GM18502 (cell line): ENCODE data around the gene DCUN1D2.

Experiments used
- ATAC-seq: cut with Tn5 transposase; IDR thresholded peaks from one replicate; pipeline ENCODE4 v1.9.1; 2021; ENCODE audit warnings: mild to moderate bottlenecking; ENCODE audit not compliant: unreplicated experiment, poor library complexity

The DCUN1D2 gene

DNA sequence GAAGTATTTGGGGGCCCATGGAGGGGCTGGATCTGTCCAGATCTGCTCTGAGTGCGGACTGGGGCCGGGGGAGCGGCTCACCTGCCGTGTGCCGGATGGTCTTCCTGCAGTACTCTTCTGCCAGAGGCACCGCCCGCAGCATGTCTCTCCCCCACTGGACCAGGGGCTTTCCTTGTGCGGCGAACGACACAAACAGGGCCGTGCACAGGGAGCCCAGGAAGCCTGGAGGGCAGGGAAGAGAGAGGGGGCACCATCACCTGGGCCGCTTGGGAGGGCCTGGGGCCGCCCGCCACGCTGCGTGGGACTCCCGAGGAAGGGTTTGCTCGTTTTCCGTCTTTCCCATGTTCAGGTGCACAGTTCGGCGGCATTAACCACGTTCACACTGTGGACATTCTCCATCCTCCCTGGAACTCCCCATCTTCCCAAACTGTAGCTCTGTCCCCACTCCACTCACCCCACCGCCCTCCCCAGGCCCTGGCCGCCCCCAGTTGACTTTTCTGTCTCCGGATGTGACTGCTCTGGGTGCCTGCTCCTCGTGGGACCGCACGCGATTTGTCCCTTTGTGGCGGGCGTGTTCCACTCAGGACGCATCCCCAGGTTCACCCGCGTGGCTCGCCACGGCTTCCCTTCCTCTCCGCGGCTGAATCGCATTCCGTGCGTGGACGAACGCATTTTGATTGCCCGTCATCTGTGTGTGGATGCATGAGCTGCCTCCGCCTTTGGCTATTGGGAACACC, 61.5 kb downstream of the DCUN1D2 start:
- ATAC-seq: no peak

DNA sequence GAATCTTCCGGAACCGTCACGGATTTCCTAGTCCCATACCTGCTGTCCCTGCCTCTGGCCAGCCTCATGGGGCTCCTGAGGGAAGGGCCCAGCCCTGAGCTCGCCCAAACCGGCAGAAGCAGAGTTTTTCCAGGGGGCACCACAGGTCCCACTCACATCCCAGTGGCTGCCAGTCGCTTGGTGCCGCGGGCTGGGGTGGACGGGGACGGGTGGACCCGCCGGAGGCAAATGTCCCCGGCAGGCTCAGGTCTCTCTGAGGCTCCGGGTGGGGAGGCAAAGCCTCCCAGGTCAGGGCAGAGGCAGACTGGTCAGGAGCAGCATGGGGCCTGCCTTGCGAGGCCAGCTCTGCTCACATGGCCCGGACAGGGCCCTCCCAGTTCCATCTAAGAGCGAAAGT, 62.0 kb downstream of the DCUN1D2 start:
- ATAC-seq: no peak

DNA sequence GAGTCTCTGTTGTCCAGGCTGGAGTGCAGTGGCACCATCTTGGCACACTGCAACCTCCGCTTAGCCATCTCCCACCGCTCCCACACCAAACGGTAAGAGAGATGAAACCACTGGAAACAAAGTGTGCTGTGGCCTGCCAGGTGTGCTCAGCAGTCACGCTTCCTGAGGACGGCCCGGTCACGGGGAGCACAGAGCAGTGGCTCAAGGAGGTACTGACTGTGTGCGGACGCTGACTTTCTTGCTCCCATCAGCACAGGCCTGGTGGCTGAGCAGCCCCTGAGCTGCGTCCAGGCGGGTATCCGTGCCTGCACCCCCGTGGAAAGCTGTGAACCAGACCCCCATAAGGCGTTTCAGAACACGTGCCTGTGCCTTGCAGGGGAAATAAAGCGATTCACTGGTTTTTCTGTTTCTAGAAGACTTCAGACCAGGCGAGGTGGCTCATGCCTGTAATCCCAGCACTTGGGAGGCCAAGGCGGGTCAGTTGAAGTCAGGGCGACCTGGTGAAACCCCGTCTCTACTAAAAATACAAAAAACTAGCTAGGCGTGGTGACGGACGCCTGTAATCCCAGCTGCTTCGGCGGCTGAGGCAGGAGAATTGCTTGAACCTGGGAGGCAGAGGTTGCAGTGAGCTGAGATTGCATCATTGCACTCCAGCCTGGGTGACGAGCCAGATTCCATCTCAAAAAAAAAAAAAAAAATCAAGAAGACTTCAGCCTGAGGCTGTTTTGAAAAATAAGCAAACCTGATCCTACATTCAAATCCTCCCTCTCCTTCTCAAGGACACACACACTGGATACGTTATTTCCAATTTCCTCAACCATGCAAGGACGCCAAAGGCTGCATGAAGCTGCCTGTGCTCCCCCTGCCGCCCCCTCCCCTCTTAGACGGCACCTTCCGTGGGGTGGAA, 62.7 kb downstream of the DCUN1D2 start:
- no peak for ATAC-seq

DNA sequence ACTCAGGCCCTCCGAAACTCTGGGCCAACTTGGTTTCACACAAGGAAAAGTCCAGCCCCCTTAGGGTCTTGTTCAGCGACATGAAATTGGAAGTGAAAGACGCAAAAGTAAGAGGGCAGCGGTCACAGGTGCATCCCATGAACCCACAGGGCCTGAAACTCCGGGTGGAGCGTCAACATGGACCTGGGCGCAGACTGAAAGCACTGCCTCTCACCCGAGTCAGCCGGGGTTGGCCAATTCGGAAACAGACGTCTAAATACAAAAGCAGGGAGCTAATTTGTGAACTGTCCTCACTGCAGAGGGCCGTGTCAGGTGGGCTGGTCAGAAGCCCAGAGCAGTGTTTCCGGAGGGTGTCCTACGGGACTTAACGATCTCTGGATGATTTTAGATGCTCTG, 63.9 kb downstream of the DCUN1D2 start:
- ATAC-seq: no peak

DNA sequence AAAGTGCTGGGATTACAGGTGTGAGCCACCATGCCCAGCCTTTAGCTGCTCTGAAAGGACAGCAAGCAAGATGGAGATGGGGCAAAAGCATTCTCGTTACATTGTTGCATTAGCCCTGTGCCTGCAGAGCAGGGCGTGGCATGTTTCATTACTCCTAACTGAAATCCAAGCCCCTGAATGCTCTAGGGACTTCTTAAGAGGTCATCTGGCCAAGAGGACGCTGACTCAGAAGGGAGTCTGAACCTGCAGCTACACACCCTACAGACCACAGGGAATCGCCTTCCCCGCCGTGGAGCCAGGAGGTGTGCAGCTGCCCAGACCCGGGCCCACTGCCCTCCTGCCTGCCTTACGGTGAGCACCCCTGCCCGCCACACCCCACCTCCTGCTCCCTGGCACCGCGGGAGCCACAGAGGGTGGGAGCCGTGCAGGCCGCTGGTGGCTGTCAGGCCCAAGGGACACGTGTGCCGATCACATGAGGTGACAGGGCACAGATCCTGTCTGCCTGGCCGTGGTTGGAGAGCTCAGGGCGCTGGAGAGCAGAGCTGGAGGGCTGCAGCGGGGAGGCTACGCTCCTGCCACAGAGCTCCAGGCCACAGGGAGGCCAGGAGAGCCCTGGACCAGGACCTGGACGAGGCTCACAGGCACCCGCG, 64.4 kb downstream of the DCUN1D2 start:
- ATAC-seq: no peak

DNA sequence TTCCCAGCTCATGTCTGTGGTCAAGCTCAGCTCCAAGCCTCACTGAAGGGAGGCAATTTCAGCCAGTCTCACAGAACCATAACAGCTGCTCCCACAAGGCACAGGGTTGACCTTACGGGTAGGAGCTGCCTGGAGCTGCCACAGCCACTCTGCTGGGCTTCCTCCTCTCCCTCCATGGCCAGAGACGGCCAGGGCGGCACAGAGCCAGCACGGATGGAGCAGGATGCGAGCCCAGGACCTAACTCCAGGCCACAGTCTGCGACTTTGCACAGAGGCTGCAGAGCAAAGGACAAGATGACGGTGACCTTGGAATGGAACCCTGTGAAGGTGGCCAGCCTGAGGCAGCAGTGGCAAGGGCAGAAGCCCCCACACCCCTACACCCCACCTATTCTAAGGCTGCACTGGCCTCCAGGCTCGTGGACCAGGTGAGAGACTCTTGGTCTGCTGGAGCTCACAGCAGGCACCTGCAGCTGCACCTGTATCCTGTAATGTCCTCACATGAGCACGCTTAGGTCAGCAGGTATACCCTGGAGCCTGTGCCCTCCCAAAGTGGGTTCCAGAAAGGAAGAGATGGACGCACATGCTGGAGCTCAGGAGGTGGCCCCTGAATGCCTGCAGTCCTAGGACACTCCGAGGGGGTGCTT, 66.9 kb downstream of the DCUN1D2 start:
- ATAC-seq: no peak

DNA sequence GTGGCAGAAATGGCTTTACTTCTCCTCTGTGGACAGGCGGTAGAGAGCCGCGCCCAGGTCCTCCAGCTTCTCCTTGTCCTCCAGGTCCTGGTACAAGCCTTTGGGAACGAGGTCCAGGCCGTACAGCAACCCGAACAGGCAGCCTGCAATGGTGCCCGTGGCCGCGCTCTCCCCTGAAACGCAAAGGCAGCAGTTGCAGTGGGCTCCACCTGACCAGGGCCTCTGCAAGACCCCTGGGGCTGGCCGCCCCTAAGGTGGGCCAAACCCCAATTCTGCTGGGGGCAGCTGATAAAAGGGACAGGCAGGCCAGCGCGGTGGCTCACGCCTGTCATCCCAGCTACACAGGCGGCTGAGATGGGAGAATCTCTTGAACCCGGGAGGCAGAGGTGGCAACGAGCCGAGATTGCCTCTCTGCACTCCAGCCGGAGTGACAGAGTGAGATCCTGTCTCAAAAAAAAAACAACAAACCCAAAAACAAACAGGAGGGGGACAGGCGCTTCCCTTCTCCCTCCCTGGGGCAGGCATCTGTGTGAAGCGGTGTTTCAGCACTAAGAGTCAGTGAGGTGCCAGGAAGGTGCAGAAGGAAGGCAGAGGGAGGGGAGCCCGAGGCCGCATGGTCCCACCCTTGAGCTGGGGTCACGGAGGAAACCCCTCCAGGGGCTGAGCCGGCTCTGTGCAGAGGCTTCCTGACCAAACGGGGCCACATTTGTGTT, 67.5 kb downstream of the DCUN1D2 start:
- no peak for ATAC-seq

DNA sequence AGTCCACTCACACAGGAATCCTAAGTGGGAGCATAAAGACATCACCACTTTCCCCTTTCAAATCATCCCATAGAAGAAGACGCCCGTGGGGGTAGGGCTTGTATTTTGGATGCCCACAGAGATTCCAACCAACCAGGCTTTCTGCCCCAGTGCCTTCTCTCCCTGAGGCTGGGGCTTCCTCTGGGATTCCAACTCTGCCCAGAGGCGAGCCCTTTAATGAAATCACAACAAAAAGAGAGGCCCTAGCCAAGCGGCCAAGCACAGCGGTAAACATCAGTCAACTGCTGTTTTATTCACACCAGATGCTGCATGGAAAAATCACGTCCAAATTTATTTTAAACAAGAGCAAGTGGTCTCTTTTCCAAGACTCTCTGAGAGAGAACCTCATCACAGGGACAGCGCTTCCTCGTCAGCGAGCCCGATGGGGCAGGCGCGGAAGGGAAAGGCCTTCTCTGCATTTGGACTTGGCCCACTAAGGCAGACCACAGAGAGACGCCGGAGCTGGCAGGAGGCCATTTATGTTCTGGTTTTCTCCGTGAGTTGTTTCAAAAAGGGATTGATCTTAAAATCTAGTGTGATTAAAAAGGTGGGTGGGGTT, 68.7 kb downstream of the DCUN1D2 start:
- ATAC-seq: no peak

DNA sequence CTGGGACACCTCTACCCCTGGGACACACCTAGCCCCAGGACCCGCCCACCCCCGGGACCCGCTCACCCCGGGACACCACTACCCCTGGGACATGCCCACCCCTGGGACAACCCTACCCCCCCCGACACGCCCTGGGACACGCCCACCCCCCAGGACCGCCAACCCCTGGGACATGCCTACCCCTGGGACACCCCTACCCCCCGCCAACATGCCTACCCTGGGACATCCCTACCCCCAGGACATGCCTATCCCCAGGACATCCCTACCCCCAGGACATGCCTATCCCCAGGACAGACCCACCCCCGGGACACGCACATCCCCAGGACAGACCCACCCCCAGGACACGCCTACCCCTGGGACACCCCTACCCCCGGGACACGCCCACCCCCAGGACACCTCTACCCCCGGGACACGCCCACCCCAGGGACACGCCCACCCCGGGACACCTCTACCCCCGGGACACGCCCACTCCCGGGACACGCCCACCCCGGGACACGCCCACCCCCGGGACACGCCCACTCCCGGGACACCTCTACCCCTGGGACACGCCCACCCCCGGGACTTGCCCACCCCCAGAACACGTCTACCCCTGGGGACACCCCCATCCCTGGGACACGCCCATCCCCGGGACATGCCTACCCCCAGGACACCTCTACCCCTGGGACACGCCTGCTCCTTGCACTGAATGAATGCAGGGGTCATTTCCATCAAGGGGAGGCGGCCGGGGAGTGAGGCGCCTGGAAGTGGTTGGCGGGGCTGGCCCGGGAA, 69.5 kb downstream of the DCUN1D2 start:
- ATAC-seq: no peak

DNA sequence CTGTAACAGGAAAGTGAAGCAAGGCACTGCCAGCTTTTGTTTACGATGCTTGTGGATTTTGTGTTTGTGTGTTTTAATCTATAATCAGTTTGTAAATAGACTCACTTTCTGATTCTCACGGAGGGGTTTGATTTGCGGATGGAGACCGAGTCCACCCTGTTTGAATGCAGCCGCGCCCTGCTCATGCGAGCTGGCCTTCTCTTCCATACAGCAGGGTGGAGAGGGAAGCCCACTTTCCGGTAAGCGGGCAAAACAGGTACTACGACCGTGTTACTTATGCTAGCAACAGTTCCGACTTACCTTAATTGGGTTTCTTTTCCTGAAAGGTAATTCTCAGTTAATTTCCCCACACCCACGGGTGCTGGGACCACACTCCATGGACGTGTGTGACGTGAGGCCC, 70.3 kb downstream of the DCUN1D2 start:
- no peak for ATAC-seq

DNA sequence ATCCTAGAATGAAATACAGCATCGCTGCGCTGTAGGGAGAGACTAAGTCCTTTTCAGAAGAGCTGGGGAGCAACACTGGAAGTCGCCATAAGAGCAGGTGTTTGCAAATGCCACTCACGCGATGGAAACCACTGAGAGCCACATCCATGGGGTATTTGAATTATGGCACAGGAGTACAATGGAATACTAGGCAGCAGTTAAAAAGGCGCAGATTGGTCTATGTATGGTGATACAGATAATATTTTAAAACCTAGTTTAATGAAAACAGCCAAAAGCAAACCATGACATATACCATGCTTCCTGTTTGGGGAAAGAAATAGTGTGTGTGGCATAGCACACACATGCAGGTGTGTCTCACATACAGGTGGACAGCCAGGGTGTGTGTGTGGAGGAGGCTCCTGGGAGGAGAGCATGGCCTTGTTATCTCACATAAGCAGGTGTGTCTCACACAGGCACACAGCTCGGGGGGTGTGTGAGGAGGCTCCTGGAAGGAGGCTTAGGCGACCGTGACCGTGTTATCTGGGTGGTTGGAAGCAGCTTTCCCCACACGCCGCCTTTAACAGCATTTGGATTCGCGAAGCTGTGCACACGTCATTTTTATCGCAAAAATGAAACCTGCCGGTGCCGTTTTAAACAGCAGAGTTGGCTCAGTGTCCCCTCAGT, 70.8 kb downstream of the DCUN1D2 start:
- ATAC-seq: no peak

DNA sequence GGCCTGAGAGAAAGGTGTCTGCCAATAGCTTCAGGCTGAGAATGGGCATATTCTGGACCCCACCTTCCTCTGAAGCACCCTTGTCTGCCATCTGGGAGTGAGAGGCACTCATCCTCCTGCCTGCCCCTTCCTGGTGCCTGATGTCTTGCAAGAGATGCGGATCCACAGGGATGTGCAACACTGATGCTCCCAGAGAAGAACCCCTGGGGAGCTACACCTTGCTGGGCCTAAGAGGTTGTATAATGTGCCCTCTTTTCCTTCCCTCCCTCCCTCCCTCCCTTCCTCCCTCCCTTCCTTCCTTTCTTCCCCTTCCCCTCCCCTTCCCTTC, 71.8 kb downstream of the DCUN1D2 start:
- ATAC-seq: no peak

DNA sequence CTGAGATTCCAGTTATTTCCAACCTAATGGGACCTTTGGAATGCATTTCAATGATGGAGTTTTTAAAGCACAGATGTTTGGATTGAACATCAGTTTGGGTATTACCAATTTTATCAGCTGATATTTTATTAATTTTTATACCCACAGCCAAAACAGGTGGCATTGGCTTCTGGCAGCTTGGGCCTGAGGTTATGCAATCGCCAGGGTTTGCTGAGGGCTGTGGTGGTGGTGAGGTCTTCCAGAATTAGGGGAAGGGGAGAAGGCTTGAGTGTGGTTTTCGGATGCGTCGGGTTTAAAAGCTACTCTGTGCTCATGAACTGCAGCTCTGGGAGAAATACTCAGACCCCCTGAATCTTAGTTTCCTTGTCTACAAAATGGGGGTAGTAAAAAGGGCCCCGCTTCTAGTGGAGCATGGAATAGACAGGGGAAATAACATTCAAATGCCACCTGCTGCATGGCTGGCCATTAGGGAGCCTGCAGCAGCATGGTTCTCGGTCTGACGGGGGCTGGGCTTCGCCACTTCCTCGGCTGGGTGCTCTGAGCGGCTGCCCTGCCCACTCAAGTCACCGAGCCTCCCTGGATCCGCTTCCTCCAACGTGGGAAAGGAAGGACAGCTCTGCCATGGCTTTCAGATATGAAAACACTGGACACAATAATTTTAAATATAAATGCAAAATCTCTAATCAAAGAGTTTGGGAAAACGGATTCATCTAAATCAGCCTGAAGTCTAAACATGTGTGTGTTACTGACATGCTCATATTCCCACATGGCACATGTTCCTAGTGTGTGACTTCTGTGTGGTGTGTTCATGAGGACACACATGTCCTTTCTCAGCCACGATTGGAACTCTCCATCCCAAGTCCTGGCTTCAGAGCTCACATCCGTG, 72.4 kb downstream of the DCUN1D2 start:
- no peak for ATAC-seq

DNA sequence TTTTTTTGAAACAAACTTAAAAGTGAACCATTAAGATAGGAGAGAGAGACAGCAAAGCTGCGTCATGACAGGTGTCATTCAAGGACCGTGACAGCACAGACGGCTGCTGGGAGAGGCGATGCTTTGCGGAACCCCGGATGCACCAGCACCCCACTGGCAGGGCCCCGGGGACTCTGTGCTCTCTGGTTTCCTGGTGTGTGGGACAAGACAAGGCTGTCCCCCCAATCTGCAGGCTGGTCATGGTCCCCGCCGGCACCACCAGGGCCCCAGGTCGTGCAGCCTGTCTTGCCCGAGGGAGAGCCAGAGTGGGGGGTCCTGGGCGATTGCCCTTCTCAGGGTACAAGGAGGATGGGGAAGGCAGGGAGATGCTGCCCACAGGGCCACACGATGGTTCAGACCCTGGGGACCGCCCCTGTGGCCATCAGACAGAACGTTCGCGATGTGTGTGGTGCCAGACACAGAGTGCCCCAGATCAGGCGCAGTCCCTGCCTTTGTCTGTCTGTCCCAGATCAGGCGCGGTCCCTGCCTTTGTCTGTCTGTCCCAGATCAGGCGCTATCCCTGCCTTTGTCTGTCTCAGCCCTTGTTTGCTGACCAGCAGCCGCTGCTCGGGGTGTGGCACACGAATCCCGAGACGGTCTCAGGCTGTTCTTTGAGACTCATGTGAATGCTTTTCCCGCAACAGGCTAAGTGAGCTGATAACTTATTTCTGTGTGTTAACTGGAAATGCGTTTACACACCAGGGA, 73.3 kb downstream of the DCUN1D2 start:
- ATAC-seq: no peak

DNA sequence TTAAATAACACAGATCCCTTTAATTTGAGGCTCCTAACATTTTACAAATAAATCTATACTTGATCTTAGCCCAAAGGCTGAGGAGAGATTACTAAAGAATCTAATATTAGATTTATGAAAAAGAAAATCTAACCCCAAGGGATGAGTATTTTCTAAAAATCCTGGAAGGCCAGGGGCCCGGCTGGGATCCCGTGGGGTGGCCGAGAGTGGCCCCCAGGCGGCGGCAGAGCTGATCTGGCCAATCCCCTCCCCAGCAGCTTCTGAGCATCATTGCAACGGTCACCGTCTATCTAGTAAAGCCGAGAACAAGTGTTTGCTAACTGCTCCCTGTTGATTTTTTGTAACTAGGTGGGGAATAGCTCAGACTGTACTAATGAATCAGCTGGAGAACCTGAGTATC, 74.7 kb downstream of the DCUN1D2 start:
- ATAC-seq: no peak

DNA sequence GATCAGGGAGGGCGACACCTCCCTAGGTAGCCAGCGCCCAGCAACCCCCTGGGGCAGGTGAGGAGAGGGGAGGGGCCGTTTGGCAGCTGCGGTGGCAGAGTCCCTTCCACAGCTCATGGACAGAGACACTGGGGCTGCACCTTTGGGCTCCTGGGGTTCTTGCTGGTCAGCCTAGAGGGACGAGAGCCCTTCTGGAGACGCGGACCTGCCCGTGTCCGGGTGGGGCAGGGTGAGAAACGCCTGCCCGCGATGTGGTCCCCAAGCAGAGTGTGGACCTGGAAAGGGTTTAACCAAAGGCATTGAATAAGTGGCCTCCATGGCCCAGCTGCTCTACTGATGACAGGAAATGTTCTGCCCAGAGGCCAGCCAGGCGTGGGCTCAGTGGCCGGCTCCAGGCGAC, 75.5 kb downstream of the DCUN1D2 start:
- no peak for ATAC-seq

DNA sequence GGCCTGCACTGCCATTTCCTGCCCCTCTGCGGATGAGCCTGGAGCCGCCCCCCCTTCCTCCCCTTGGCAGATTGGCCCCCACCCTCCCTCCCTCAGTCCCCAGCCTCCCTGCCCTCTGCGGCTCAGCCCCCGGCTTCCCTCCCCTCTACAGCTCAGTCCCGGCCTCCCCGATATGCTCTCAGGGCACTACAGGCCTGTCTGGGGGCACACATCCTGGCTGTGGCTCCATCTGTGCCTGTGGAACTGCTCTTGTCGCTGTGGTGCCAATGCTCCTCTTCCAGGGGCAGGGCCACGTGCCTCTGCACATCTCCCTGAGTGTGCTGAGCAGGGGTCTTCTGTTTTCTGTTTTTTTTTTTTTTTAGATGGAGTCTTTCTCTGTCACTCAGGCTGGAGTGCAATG, 76.2 kb downstream of the DCUN1D2 start:
- no peak for ATAC-seq
